HepG2 (cell line): ENCODE results near the gene HS3ST3A1. TPM values are rescaled to one million over a fixed set of nuclear protein-coding genes. Genes with fewer than 3 reads are reported as not detected.

Experiments
- CC2D1A ChIP-seq: sonication (generic); formaldehyde crosslinking; IDR thresholded peaks from 2 replicates; pipeline ENCODE4 v1.8.1; 2023; ENCODE audit warnings: mild to moderate bottlenecking, missing genetic modification reagents
- FOXA1 ChIP-seq, 2 experiments: fragments of 450-650 bp in 1 of 2; sonication (generic) in 1 of 2; formaldehyde crosslinking in 1 of 2; IDR thresholded peaks; 2 replicates each; pipeline versions ENCODE4 v1.4.0 to v1.6.1; 2016 to 2020; ENCODE audit warnings: missing genetic modification reagents in 1 of 2
- GFI1 ChIP-seq: sonication (generic); formaldehyde crosslinking; IDR thresholded peaks from 2 replicates; pipeline ENCODE4 v1.5.0; 2020; ENCODE audit warnings: missing genetic modification reagents, mild to moderate bottlenecking, borderline replicate concordance
- HNF4A ChIP-seq: sonication (generic); formaldehyde crosslinking; IDR thresholded peaks from 2 replicates; pipeline ENCODE4 v1.4.0; 2020; ENCODE audit warnings: missing genetic modification reagents
- MLX ChIP-seq: IDR thresholded peaks from 2 replicates; pipeline ENCODE4 v1.6.1; 2016
- MZF1 ChIP-seq: sonication (generic); formaldehyde crosslinking; IDR thresholded peaks from 2 replicates; pipeline ENCODE4 v1.8.1; 2023; ENCODE audit warnings: mild to moderate bottlenecking, missing genetic modification reagents, borderline replicate concordance
- PHF21A ChIP-seq: sonication (generic); formaldehyde crosslinking; IDR thresholded peaks from 2 replicates; pipeline ENCODE4 v1.5.0; 2020; ENCODE audit warnings: mild to moderate bottlenecking, missing genetic modification reagents
- SMAD3 ChIP-seq: sonication (generic); formaldehyde crosslinking; IDR thresholded peaks from 2 replicates; pipeline ENCODE4 v1.4.0; 2020; ENCODE audit warnings: missing genetic modification reagents
- TBX2 ChIP-seq: sonication (generic); formaldehyde crosslinking; IDR thresholded peaks from 2 replicates; pipeline ENCODE4 v1.5.0; 2020; ENCODE audit warnings: missing genetic modification reagents, mild to moderate bottlenecking, borderline replicate concordance
- TCF7 ChIP-seq: sonication (generic); IDR thresholded peaks from 2 replicates; pipeline ENCODE4 v1.6.1; 2016; ENCODE audit warnings: antibody characterized with exemption, low read depth
- ZFP91 ChIP-seq: sonication (generic); formaldehyde crosslinking; IDR thresholded peaks from 2 replicates; pipeline ENCODE4 v1.9.0; 2022; ENCODE audit warnings: missing genetic modification reagents, mild to moderate bottlenecking, borderline replicate concordance
- ZFY ChIP-seq: sonication (generic); formaldehyde crosslinking; IDR thresholded peaks from 2 replicates; pipeline ENCODE4 v1.4.0; 2020; ENCODE audit warnings: missing genetic modification reagents
- ZMYM4 ChIP-seq: sonication (generic); formaldehyde crosslinking; IDR thresholded peaks from 2 replicates; pipeline ENCODE4 v1.8.1; 2023; ENCODE audit warnings: mild to moderate bottlenecking, missing genetic modification reagents
- ZNF350 ChIP-seq: sonication (generic); formaldehyde crosslinking; IDR thresholded peaks from 2 replicates; pipeline ENCODE4 v1.4.0; 2020; ENCODE audit warnings: mild to moderate bottlenecking, low read depth, missing genetic modification reagents, borderline replicate concordance
- ZNF761 ChIP-seq: sonication (generic); formaldehyde crosslinking; conservative IDR thresholded peaks from 2 replicates; pipeline ENCODE4 v1.4.0; 2020; ENCODE audit warnings: mild to moderate bottlenecking, missing genetic modification reagents
- ZNF772 ChIP-seq: sonication (generic); formaldehyde crosslinking; IDR thresholded peaks from 2 replicates; pipeline ENCODE4 v1.5.0; 2020; ENCODE audit warnings: mild to moderate bottlenecking, missing genetic modification reagents
- ZNF788 ChIP-seq: sonication (generic); formaldehyde crosslinking; IDR thresholded peaks from 2 replicates; pipeline ENCODE4 v1.5.0; 2020; ENCODE audit warnings: mild to moderate bottlenecking, missing genetic modification reagents, borderline replicate concordance
- polyA plus RNA-seq, 8 experiments: library from polyadenylated mRNA; depleted of rRNA in 3 of 8; stranded (reverse) in 7 of 8; unstranded in 1 of 8; fragments of >200 nt; fragmentation: Illumina TruSeq in 4 of 8; extraction: Trizol in 4 of 8; gene quantifications; 2 replicates each; pipeline versions ENCODE4 v1.2.1 to v1.2.3, GENCODE V29; 2011 to 2016; ENCODE audit warnings: low read depth in 4 of 8, missing spikeins in 1 of 8, mixed read lengths in 1 of 8; ENCODE audit not compliant: insufficient read depth in 1 of 8
- total RNA-seq, 5 experiments: library from RNA; depleted of rRNA; stranded (reverse); fragments of >200 nt; fragmentation: Illumina TruSeq; extraction: Trizol; gene quantifications; 2 replicates each; pipeline ENCODE4 v1.2.3, GENCODE V29; 2016; ENCODE audit warnings: low read depth in 1 of 5
- TF ChIP-seq, protein P1 (sequence below): sonication (generic); formaldehyde crosslinking; IDR thresholded peaks from 2 replicates; pipeline ENCODE4 v1.5.1; 2020; ENCODE audit warnings: mild to moderate bottlenecking, missing genetic modification reagents, moderate library complexity
- TF ChIP-seq, protein P2 (sequence below): IDR thresholded peaks from 2 replicates; pipeline ENCODE4 v1.6.1; 2016

Gene HS3ST3A1
- total and polyA plus RNA-seq, 2 of the 13 experiments (the other 11 are each of a cell fraction or from before 2014, with no cell fraction given): 1.3 to 3.5 TPM

GRCh38 chr17:13462673-13463124 is 139.0 kb downstream of the HS3ST3A1 start (continued):
- TF ChIP-seq GFI1 (0 out of 2 replicates have a peak, but pooled peaks have one; percentile 19), MZF1 (0 out of 2 replicates have a peak, but pooled peaks have one; percentile 54), ZNF772 (CRISPR knock-in tag) (0 out of 2 replicates have a peak, but pooled peaks have one; percentile 51), PHF21A (CRISPR knock-in tag) (peak; percentile 62; the same call in 1 of the 2 replicates), ZNF788 (peak; percentile 74; the same call in 1 of the 2 replicates), ZFY (CRISPR knock-in tag) (peak; percentile 41; the same call in 1 of the 2 replicates), HNF4A (peak; percentile 97), ZMYM4 (peak; percentile 78), ZNF761 (CRISPR knock-in tag) (0 out of 2 replicates have a peak, but pooled peaks have one; percentile 23), FOXA1 (IDR thresholded peaks at IDR 0.05) (no peak), FOXA1 (CRISPR knock-in tag; IDR thresholded peaks at IDR 0.05) (peak; percentile 76), CC2D1A (CRISPR knock-in tag) (no peak), ZNF350 (peak; percentile 35; the same call in 1 of the 2 replicates), MLX (CRISPR knock-in tag) (peak; percentile 45; the same call in 1 of the 2 replicates), ZFP91 (CRISPR knock-in tag) (peak; percentile 55; the same call in 1 of the 2 replicates), TCF7 (peak; percentile 85), TBX2 (CRISPR knock-in tag) (peak; percentile 84; the same call in 1 of the 2 replicates), SMAD3 (CRISPR knock-in tag) (peak; percentile 76)
- TF ChIP-seq, protein P1, sequence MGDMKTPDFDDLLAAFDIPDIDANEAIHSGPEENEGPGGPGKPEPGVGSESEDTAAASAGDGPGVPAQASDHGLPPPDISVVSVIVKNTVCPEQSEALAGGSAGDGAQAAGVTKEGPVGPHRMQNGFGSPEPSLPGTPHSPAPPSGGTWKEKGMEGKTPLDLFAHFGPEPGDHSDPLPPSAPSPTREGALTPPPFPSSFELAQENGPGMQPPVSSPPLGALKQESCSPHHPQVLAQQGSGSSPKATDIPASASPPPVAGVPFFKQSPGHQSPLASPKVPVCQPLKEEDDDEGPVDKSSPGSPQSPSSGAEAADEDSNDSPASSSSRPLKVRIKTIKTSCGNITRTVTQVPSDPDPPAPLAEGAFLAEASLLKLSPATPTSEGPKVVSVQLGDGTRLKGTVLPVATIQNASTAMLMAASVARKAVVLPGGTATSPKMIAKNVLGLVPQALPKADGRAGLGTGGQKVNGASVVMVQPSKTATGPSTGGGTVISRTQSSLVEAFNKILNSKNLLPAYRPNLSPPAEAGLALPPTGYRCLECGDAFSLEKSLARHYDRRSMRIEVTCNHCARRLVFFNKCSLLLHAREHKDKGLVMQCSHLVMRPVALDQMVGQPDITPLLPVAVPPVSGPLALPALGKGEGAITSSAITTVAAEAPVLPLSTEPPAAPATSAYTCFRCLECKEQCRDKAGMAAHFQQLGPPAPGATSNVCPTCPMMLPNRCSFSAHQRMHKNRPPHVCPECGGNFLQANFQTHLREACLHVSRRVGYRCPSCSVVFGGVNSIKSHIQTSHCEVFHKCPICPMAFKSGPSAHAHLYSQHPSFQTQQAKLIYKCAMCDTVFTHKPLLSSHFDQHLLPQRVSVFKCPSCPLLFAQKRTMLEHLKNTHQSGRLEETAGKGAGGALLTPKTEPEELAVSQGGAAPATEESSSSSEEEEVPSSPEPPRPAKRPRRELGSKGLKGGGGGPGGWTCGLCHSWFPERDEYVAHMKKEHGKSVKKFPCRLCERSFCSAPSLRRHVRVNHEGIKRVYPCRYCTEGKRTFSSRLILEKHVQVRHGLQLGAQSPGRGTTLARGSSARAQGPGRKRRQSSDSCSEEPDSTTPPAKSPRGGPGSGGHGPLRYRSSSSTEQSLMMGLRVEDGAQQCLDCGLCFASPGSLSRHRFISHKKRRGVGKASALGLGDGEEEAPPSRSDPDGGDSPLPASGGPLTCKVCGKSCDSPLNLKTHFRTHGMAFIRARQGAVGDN (CRISPR knock-in tag): peak; percentile 76
- TF ChIP-seq, protein P2, sequence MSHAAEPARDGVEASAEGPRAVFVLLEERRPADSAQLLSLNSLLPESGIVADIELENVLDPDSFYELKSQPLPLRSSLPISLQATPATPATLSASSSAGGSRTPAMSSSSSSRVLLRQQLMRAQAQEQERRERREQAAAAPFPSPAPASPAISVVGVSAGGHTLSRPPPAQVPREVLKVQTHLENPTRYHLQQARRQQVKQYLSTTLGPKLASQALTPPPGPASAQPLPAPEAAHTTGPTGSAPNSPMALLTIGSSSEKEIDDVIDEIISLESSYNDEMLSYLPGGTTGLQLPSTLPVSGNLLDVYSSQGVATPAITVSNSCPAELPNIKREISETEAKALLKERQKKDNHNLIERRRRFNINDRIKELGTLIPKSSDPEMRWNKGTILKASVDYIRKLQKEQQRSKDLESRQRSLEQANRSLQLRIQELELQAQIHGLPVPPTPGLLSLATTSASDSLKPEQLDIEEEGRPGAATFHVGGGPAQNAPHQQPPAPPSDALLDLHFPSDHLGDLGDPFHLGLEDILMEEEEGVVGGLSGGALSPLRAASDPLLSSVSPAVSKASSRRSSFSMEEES (CRISPR knock-in tag): peak; percentile 83
